A549 (cell line): ENCODE results near the gene MKRN1.
"Not testable (repeated sequence)": the region's sequence is repeated elsewhere in the genome, so short reads cannot be mapped to it uniquely, and the experiment has no call there.

ENCODE experiments used
- CHD2 ChIP-seq: fragments of 150-350 bp; IDR thresholded peaks from 2 replicates; pipeline ENCODE4 v1.6.1; 2014; ENCODE audit warnings: low read length; ENCODE audit not compliant: partially characterized antibody
- CTCF ChIP-seq: fragments of >200 bp; sonication (Bioruptor Twin); formaldehyde crosslinking; IDR thresholded peaks from 3 replicates; pipeline ENCODE4 v1.5.1; 2016
- EP300 ChIP-seq, 2 experiments: fragments of >200 bp; sonication (Bioruptor Twin); formaldehyde crosslinking; IDR thresholded peaks; 2 replicates in 1 of 2; 3 replicates in 1 of 2; pipeline ENCODE4 v1.6.1; 2016 to 2017
- FOSB ChIP-seq: fragments of 250-450 bp; sonication (Bioruptor Pico); IDR thresholded peaks from 2 replicates; pipeline ENCODE4 v1.5.0; 2020; ENCODE audit warnings: mild to moderate bottlenecking, moderate library complexity
- JUN ChIP-seq, 2 experiments: fragments of >200 bp; sonication (Bioruptor Twin); formaldehyde crosslinking; IDR thresholded peaks; 2 replicates in 1 of 2; 3 replicates in 1 of 2; pipeline ENCODE4 v1.6.1; 2016 to 2017
- MAX ChIP-seq: IDR thresholded peaks from 2 replicates; pipeline ENCODE4 v1.6.1; 2012
- PHF8 ChIP-seq: fragments of 200-600 bp; sonication (generic); IDR thresholded peaks from 2 replicates; pipeline ENCODE4 v1.6.1; 2016; ENCODE audit warnings: low read depth, mild to moderate bottlenecking, antibody characterized with exemption, moderate library complexity, borderline replicate concordance
- POLR2A ChIP-seq: IDR thresholded peaks from 2 replicates; pipeline ENCODE4 v1.6.1; 2012; ENCODE audit warnings: mild to moderate bottlenecking, low read length
- RAD21 ChIP-seq, 2 experiments: fragments of >200 bp in 1 of 2; sonication (Bioruptor Twin) in 1 of 2; formaldehyde crosslinking in 1 of 2; IDR thresholded peaks in 1 of 2; conservative IDR thresholded peaks in 1 of 2; 2 replicates in 1 of 2; 3 replicates in 1 of 2; pipeline ENCODE4 v1.6.1; 2012 to 2018; ENCODE audit warnings: inconsistent platforms in 1 of 2
- RARB ChIP-seq: fragments of 250-450 bp; sonication (Bioruptor Pico); IDR thresholded peaks from 2 replicates; pipeline ENCODE4 v1.8.0; 2021; ENCODE audit warnings: mild to moderate bottlenecking, moderate library complexity
- RFX5 ChIP-seq: fragments of 450-650 bp; IDR thresholded peaks from 2 replicates; pipeline ENCODE4 v1.7.1; 2014; ENCODE audit warnings: antibody characterized with exemption, mild to moderate bottlenecking, moderate library complexity
- SMC3 ChIP-seq: fragments of >200 bp; sonication (Bioruptor Twin); formaldehyde crosslinking; IDR thresholded peaks from 3 replicates; pipeline ENCODE4 v1.6.1; 2018; ENCODE audit warnings: inconsistent platforms

DNA sequence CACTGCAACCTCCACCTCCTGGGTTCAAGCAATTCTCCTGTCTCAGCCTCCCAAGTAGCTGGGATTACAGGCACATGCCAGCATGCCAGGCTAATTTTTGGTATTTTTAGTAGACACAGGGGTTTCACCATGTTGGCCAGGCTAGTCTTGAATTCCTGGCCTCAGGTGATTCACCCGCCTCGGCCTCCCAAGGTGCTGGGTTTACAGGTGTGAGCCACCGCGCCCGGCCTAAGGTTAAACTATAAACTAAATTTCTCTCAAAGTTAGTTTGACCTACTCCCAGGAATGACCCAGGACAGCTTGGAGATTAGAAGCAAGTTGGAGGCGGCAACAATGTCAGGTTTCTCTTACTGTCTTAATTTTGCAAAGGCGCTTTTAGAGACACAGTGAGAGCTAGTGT lies 18.5 kb upstream of the MKRN1 start:
- TF ChIP-seq CTCF; RARB (CRISPR knock-in tag); MAX; JUN (IDR thresholded peaks at IDR 0.05); PHF8; CHD2; POLR2A; EP300 (IDR thresholded peaks at IDR 0.05); SMC3; RAD21 (conservative IDR thresholded peaks at IDR 0.05 in 1 of 2, IDR thresholded peaks at IDR 0.05 in 1 of 2); RFX5; FOSB (CRISPR knock-in tag): not testable (repeated sequence)
